ENCODE measurements around the gene RGS6. TPM values are rescaled to one million over a fixed set of nuclear protein-coding genes. Genes with fewer than 3 reads are reported as not detected.
A peak's percentile ranks its signal among the peaks of the same experiment; 100 is the strongest.

The RGS6 gene
- total RNA-seq, 1 donor from 2014 or later = 4.9 TPM

GRCh38 chr14:72002731-72003130 is 70.5 kb downstream of the RGS6 start:
- no peak for FAIRE-seq

GRCh38 chr14:72008666-72009065 is 76.4 kb downstream of the RGS6 start:
- DNase-seq (ENCODE audit: low spot score in 2 of 2) = no peak
- no peak for FAIRE-seq

More at GRCh38 chr14:72002731-72003130, 70.5 kb downstream of the RGS6 start:
- DNase-seq (ENCODE audit: low spot score in 2 of 2) = no peak

DNA sequence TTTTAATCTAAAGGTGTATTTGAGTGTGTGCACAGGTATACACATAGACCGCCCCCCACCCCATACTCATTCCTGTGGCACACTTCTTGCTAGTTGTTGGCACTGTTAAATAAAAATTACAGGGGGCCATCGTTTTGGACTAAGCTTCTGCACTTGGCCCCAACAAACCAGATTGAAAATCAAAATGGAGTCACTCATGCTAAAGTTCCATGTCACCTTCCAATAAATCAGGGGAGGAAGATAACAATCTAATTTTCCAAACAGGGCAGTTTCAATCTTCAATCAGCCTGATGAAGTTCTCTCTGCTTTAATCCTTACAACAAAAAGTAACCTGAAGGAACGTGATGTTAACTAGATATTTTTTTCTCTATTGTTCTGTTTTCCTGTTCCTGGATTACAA is 78.2 kb downstream of the RGS6 start:
- DNase-seq (ENCODE audit: low spot score in 2 of 2) (no peak), FAIRE-seq (no peak)

- FAIRE-seq = no peak
- no peak for DNase-seq (ENCODE audit: low spot score in 2 of 2)
Measured at GRCh38 chr14:72013721-72014345, 81.6 kb downstream of the RGS6 start.

GRCh38 chr14:72014486-72014885 is 82.3 kb downstream of the RGS6 start:
- FAIRE-seq (no peak), DNase-seq (ENCODE audit: low spot score in 2 of 2) (no peak)

DNA sequence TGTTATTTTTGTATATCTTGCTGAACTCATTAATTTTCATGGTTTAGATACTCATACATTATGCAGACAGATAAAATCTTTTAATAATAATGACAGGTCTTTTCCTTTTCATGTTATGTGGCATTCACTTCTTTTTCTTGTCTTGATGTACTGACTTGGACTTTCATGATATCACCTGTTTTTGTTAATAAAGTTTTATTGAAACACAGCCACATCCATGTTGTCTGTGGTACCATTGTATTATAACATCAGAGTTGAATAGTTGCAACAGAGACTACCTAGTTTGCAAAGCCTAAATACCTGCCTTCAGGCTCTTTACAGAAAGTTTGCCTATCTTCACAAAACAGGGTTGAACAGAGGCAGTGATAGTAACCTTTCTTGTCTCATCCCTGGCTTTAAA is 85.1 kb downstream of the RGS6 start:
- no peak for FAIRE-seq

DNA sequence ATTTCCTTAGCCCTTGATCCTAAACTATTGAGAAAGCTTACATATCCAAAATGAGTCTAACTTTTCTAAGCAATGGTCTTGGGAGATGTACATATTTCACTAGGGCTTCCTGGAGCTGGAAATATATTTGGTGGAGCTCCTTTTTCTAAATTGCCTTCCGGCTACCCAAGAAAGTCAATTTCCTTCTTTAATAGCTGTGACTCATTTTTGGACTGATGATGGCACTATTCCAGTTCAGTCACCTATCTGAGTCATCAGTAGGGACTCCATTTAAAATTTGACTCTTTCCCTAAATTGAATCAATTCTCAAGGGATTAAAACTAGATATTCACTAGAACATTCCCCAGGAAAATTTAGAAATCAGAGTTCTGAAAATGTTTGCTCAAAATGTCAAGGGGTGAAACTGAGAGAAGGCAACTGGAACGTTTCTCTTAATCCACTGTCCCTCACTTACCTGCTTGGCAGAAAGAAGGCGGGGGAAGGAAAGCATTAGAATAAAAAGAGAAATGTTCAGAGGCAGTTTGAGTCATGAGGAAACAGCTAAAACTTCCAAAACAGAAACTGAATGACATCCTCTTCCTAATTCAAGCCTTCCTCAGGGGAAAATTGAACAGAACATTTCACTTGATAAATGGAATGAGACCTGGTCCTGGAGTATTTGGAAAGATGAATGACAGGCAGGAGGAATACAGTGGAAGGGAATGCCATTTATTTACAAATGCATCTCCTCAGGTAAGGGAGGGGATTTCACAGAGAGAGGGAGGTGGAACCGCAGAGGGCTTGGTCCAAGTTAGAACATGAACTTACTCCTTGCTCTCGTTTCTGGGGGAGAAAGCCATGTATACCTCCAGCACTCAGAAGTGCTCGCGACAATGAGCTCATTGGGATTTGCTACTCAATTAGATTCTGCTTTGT is 91.2 kb downstream of the RGS6 start:
- DNase-seq (ENCODE audit: low spot score in 2 of 2) = no peak
- no peak for FAIRE-seq

More for the DNA sequence above, 85.1 kb downstream of the RGS6 start:
- DNase-seq (ENCODE audit: low spot score in 2 of 2) = no peak

GRCh38 chr14:72024043-72024407 is 91.8 kb downstream of the RGS6 start:
- no peak for FAIRE-seq
- DNase-seq (ENCODE audit: low spot score in 2 of 2) = no peak

- no peak for DNase-seq (ENCODE audit: low spot score in 2 of 2)
- no peak for FAIRE-seq
Measured at GRCh38 chr14:72024504-72024903, 92.3 kb downstream of the RGS6 start.

DNA sequence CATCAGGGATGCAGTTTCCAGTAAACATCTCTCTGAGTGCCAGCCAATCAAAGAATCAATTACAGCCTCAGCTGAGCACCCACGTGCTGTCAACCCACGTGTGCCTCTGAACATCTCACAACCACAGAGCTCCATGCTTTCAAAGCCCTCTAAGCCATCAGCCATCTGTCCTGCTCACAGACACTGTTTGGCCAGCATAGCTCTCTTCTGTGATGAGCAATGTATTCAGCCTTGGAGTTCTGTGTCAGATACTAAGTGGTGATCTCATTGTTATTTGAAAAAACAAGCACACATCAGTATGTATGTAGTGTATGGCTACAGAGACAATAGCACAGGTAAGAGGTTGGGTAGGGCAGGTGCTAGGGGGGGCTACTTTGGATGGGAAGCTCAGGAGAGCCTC is 94.3 kb downstream of the RGS6 start:
- DNase-seq (ENCODE audit: low spot score in 2 of 2) = no peak
- no peak for FAIRE-seq

DNA sequence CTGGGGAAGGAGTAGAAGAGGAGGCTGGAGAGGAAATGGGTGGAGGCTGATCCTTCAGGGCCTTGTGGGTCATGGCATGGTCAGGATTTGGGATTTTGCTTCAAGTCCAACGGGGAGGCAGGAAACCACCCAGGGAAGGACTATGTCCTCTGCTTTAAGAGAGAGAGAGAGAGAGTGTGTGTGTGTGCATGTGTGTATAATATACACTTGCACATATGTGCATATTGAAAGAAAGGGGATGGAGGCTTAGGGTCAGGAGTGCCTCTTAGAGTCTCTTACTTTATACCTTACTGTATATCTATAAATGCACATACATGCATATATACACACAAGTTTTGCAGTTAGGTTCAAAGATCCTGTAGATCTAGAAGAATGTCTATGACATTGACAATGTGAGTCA is 94.8 kb downstream of the RGS6 start:
- DNase-seq (ENCODE audit: low spot score in 2 of 2) (no peak), FAIRE-seq (no peak)

DNA sequence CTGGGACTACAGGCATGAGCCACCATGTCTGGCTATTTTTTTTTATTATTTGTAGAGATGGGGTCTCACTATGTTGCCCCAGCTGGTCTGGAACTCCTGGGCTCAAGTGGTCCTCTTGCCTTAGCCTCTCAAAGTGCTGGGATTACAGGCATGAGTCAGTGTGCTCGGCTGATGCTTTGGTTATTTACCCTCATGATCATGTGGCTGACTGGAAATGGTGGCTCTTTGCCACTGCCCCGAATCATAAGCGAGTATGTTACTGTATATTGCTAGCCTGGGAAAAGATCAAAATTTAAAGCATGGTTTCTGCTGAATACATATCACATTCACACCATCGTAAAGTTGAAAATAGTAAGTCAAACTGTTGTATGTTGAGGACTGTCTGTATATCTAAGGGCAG is 101.1 kb downstream of the RGS6 start:
- FAIRE-seq = no peak
- DNase-seq (ENCODE audit: low spot score in 2 of 2) = no peak

DNA sequence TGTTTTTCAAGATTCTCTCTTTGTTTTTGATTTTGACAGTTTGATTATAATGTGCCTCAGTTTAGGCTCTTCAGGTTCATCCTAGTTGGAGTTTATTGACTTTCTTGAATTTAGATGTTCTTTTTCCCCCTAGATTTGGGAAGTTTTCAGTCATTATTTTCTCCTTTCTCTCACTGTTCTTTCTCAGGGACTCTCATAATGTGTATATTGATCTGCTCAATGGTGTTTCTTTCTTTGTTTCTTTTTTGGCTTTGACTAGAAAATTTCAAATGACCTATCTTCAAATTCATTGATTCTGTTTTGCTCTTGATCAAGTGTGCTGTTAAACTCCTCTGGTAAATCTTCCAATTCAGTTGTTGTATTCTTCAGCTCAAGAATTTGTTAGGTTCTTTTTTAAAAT is 108.3 kb downstream of the RGS6 start:
- DNase-seq (ENCODE audit: low spot score in 2 of 2) = no peak
- FAIRE-seq = no peak

DNA sequence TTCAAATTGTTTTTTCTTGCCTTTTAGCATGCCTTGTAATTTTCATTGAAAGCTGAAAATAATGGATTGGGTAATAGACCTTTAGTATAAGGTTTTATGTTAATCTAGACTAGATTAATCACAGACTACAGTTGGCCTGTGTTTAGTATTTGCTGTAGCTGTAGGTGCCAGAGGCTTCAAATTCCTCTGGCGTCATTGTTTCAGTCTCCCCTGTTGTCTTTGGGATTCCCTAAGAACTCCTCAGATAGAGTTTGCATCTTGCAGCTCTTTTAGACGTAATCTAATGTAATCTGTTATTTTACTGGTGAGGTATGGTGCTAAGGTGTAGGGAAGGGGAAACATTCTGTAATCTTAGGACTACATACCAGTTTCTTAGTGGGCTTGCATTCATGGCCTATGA is 113.0 kb downstream of the RGS6 start:
- DNase-seq (ENCODE audit: low spot score in 2 of 2) (no peak), FAIRE-seq (no peak)

DNA sequence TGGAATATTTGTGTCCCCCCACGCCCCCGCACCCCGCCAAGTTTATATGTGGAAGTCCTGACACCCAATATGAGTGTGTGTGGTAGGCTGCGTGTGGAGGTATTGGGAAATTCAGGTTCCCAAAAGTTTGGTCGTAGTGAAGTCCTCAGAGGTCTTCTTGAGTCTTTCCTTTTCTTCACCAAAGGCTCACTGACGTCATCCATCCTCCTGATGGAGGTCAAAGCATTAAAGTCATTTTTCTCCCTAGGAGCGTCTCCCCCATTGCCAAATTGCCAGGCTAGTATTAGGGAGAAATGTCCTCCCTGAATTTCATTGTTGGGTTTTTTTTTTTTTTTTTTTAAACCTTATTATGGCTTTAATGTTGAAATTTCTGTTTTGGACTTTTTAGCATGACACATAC is 113.7 kb downstream of the RGS6 start:
- DNase-seq (ENCODE audit: low spot score in 2 of 2) = no peak
- FAIRE-seq = no peak

- peak in 1 of 2 donors; percentile 6 for DNase-seq (ENCODE audit: low spot score in 2 of 2)
- no peak for FAIRE-seq
Measured at GRCh38 chr14:72049462-72049861, 117.2 kb downstream of the RGS6 start.

DNA sequence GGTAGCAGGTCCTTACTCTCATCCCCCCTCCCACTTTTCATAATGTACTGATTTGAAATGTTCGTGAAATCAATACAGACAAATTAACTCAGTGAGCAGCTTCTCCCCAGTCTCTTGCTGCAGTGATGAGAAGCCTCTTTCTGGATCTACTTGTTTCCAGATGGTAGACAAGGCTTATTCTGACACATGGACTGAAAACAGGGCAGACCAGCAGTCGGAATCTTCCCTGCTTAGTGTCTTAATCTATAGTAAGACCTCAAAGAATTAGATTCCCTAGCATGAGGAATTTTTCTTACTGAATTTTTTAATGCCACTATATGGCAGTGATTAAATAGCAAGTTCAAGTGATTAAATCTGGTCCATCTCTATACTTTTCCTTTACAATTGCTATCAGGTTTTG is 120.1 kb downstream of the RGS6 start:
- DNase-seq (ENCODE audit: low spot score in 2 of 2) (no peak), FAIRE-seq (no peak)

DNA sequence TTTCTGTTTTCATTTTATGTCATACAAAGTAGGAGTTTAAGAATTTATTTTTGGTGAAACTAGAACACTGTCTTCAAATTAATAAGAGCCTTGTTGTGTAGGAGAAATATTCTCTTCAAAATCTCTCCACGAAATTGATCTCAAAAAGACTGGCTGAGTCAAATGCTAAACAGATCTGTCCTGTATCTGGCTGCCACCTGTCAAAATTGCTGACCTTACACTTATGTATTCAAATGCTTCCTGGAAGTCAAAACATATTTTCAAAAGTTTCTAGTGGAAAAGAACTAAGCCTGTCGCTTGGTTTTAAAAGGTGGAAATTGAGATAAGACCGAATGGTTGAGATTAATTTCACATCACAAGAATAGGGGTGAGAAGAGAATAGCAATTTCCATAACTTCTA is 121.4 kb downstream of the RGS6 start:
- FAIRE-seq (no peak), DNase-seq (ENCODE audit: low spot score in 2 of 2) (no peak)

DNA sequence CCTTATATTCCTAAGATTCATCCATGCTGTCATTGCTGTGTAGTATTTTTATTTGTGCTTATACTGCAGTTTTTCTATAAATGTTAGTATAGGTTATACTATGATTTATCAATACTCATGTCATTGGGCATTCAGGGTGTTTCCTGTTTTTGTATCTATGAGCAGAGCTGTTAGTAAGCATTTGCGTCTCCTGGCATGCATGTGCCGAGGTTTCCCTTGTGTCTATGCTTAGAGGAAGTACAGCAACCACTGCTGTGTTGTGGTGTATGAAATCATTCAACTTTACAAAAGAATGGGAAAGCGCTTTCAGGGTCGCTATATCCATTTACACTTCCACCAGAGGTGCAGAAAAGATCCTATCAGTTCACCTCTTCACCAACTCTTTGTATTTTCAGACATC is 122.7 kb downstream of the RGS6 start:
- FAIRE-seq = no peak
- no peak for DNase-seq (ENCODE audit: low spot score in 2 of 2)

DNA sequence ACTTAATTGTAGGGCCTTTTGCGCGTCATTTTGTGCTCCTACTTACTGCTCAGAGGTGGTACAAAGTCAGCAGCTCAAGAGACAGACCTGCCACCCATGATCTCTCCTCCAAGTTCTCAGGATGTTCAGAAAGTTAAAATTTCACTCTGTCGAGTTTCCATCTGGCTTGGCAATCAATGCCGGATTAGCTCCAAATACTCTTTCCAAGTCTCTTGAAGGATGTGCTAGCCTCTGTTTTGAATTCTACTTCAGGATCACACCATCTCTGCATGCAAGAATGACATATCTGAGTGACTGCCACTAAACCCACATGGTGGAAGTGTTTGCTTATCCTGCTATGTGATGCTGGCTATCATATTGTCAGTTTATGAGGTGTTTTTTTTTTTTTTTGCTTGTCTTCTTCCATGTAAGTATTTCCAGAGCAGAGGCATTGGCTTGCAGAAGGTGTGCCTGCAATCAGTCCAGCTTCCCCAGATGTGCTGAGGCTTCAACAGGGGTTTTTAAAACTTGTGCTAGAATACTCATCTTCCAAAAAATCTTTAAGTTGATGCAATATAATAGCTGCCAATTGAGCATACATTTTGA is 125.6 kb downstream of the RGS6 start:
- FAIRE-seq (no peak), DNase-seq (ENCODE audit: low spot score in 2 of 2) (no peak)

DNA sequence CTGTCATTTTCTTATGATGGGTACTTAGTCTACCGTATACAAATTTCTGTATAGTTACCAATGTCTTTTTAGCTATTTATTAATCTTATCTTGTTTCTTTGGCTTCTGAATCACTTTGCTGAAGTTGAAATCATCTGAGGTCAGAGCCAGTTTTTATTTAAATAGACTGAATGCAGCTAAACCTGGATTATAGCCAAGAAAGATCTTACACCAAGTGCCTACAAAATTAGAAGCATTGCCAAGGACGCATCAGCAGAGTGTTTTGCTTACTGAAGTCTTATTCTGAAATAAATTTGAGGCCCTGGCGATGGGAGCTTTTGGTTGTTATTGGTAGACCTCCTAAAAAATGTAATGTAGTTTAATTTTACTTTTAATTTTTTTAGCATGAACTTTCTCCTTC is 128.2 kb downstream of the RGS6 start:
- DNase-seq (ENCODE audit: low spot score in 2 of 2) = no peak
- no peak for FAIRE-seq

DNA sequence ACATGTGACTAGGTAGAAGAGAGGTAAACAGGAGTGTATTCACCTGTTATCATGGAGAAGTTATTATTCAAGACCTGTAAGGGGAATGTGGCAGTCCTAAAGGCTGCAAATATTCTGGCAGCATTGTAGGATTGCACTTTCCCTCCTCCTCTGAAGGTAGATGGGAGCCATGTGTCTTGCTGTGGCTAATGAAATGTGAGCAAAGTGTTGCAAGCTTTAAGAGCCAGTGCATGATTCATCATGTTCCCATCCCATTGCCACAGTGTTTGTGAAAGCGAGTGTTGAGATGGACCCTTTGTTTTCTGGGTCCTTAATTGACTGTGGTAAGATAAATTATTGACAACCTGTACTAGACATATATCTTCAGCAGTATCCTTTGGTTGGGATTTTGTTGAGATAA is 128.7 kb downstream of the RGS6 start:
- DNase-seq (ENCODE audit: low spot score in 2 of 2) (no peak), FAIRE-seq (no peak)
